ENCODE data around the gene FUZ.

The FUZ gene

GRCh38 chr19:49776371-49776764 lies 36.7 kb downstream of the FUZ start:
- H3K4me1 ChIP-seq (ENCODE audit: control insufficient read depth, insufficient read depth, low read length) = peaks cover 6% of the 10 kb centered on the region
- H3K36me3 ChIP-seq (ENCODE audit: control insufficient read depth in 2 of 2, insufficient read depth in 2 of 2, low read length in 2 of 2) = peaks cover 0 to 4% of the 10 kb centered on the region in 2 donors

GRCh38 chr19:49775742-49776370 lies 37.2 kb downstream of the FUZ start:
- no peak overlapping the region for H3K4me3 ChIP-seq (ENCODE audit: low read length in 2 of 2)
- H3K27ac ChIP-seq (ENCODE audit: low read length) = no peak overlapping the region
- H3K27me3 ChIP-seq (ENCODE audit: control insufficient read depth in 1 of 2, insufficient read depth in 2 of 2, low read length in 2 of 2) = no peaks in the 10 kb centered on the region
- peaks cover 6% of the 10 kb centered on the region for H3K4me1 ChIP-seq (ENCODE audit: control insufficient read depth, insufficient read depth, low read length)
- no peak overlapping the region for H3K9ac ChIP-seq (ENCODE audit: low read length in 2 of 2)
- peaks cover 0 to 4% of the 10 kb centered on the region in 2 donors for H3K36me3 ChIP-seq (ENCODE audit: control insufficient read depth in 2 of 2, insufficient read depth in 2 of 2, low read length in 2 of 2)
- H3K9me3 ChIP-seq (ENCODE audit: control insufficient read depth in 2 of 2, low read length in 2 of 2) = no peaks in the 10 kb centered on the region

More at GRCh38 chr19:49776371-49776764, 36.7 kb downstream of the FUZ start:
- no peak overlapping the region for H3K27ac ChIP-seq (ENCODE audit: low read length)
- H3K4me3 ChIP-seq (ENCODE audit: low read length in 2 of 2) = no peak overlapping the region
- no peak overlapping the region for H3K9ac ChIP-seq (ENCODE audit: low read length in 2 of 2)
- no peaks in the 10 kb centered on the region for H3K27me3 ChIP-seq (ENCODE audit: control insufficient read depth in 1 of 2, insufficient read depth in 2 of 2, low read length in 2 of 2)
- no peaks in the 10 kb centered on the region for H3K9me3 ChIP-seq (ENCODE audit: control insufficient read depth in 2 of 2, low read length in 2 of 2)

- Histone ChIP-seq H3K9ac (ENCODE audit: low read length in 2 of 2) (no peak overlapping the region), H3K27me3 (ENCODE audit: control insufficient read depth in 1 of 2, insufficient read depth in 2 of 2, low read length in 2 of 2) (no peaks in the 10 kb centered on the region), H3K27ac (ENCODE audit: low read length) (no peak overlapping the region), H3K36me3 (ENCODE audit: control insufficient read depth in 2 of 2, insufficient read depth in 2 of 2, low read length in 2 of 2) (peaks cover 0 to 4% of the 10 kb centered on the region in 2 donors), H3K4me1 (ENCODE audit: control insufficient read depth, insufficient read depth, low read length) (peaks cover 6% of the 10 kb centered on the region), H3K9me3 (ENCODE audit: control insufficient read depth in 2 of 2, low read length in 2 of 2) (no peaks in the 10 kb centered on the region), H3K4me3 (ENCODE audit: low read length in 2 of 2) (no peak overlapping the region)
These were observed 38.1 kb downstream of the FUZ start for GRCh38 chr19:49774969-49775368.

- H3K27ac ChIP-seq (ENCODE audit: low read length) = no peak overlapping the region
- peaks cover 7% of the 10 kb centered on the region for H3K4me1 ChIP-seq (ENCODE audit: control insufficient read depth, insufficient read depth, low read length)
- no peak overlapping the region for H3K9ac ChIP-seq (ENCODE audit: low read length in 2 of 2)
- no peaks in the 10 kb centered on the region for H3K9me3 ChIP-seq (ENCODE audit: control insufficient read depth in 2 of 2, low read length in 2 of 2)
- no peaks in the 10 kb centered on the region for H3K27me3 ChIP-seq (ENCODE audit: control insufficient read depth in 1 of 2, insufficient read depth in 2 of 2, low read length in 2 of 2)
- peaks cover 0 to 2% of the 10 kb centered on the region in 2 donors for H3K36me3 ChIP-seq (ENCODE audit: control insufficient read depth in 2 of 2, insufficient read depth in 2 of 2, low read length in 2 of 2)
- H3K4me3 ChIP-seq (ENCODE audit: low read length in 2 of 2) = no peak overlapping the region
These were observed 39.3 kb downstream of the FUZ start for GRCh38 chr19:49773663-49774350.

GRCh38 chr19:49772850-49773432 lies 40.2 kb downstream of the FUZ start:
- no peaks in the 10 kb centered on the region for H3K9me3 ChIP-seq (ENCODE audit: control insufficient read depth in 2 of 2, low read length in 2 of 2)
- H3K36me3 ChIP-seq (ENCODE audit: control insufficient read depth in 2 of 2, insufficient read depth in 2 of 2, low read length in 2 of 2) = peaks cover 0 to 2% of the 10 kb centered on the region in 2 donors
- no peaks in the 10 kb centered on the region for H3K27me3 ChIP-seq (ENCODE audit: control insufficient read depth in 1 of 2, insufficient read depth in 2 of 2, low read length in 2 of 2)
- no peak overlapping the region for H3K4me3 ChIP-seq (ENCODE audit: low read length in 2 of 2)
- peaks cover 15% of the 10 kb centered on the region for H3K4me1 ChIP-seq (ENCODE audit: control insufficient read depth, insufficient read depth, low read length)
- no peak overlapping the region for H3K9ac ChIP-seq (ENCODE audit: low read length in 2 of 2)
- H3K27ac ChIP-seq (ENCODE audit: low read length) = no peak overlapping the region

GRCh38 chr19:49771674-49772139 lies 41.4 kb downstream of the FUZ start:
- Histone ChIP-seq H3K4me1 (ENCODE audit: control insufficient read depth, insufficient read depth, low read length) (peaks cover 22% of the 10 kb centered on the region), H3K27me3 (ENCODE audit: control insufficient read depth in 1 of 2, insufficient read depth in 2 of 2, low read length in 2 of 2) (no peaks in the 10 kb centered on the region), H3K27ac (ENCODE audit: low read length) (no peak overlapping the region), H3K9me3 (ENCODE audit: control insufficient read depth in 2 of 2, low read length in 2 of 2) (no peaks in the 10 kb centered on the region), H3K4me3 (ENCODE audit: low read length in 2 of 2) (no peak overlapping the region), H3K36me3 (ENCODE audit: control insufficient read depth in 2 of 2, insufficient read depth in 2 of 2, low read length in 2 of 2) (peaks cover 0 to 2% of the 10 kb centered on the region in 2 donors), H3K9ac (ENCODE audit: low read length in 2 of 2) (no peak overlapping the region)

- Histone ChIP-seq H3K36me3 (ENCODE audit: control insufficient read depth in 2 of 2, insufficient read depth in 2 of 2, low read length in 2 of 2) (peaks cover 0 to 2% of the 10 kb centered on the region in 2 donors), H3K9ac (ENCODE audit: low read length in 2 of 2) (no peak overlapping the region), H3K27me3 (ENCODE audit: control insufficient read depth in 1 of 2, insufficient read depth in 2 of 2, low read length in 2 of 2) (no peaks in the 10 kb centered on the region), H3K27ac (ENCODE audit: low read length) (no peak overlapping the region), H3K9me3 (ENCODE audit: control insufficient read depth in 2 of 2, low read length in 2 of 2) (no peaks in the 10 kb centered on the region), H3K4me3 (ENCODE audit: low read length in 2 of 2) (no peak overlapping the region), H3K4me1 (ENCODE audit: control insufficient read depth, insufficient read depth, low read length) (peaks cover 27% of the 10 kb centered on the region)
These were observed 42.6 kb downstream of the FUZ start for GRCh38 chr19:49770529-49770928.

- Histone ChIP-seq H3K9ac (ENCODE audit: low read length in 2 of 2) (peak overlapping the region; percentile 94 to 96), H3K4me3 (ENCODE audit: low read length in 2 of 2) (peak overlapping the region; percentile 84 to 90), H3K4me1 (ENCODE audit: control insufficient read depth, insufficient read depth, low read length) (peaks cover 26% of the 10 kb centered on the region), H3K9me3 (ENCODE audit: control insufficient read depth in 2 of 2, low read length in 2 of 2) (no peaks in the 10 kb centered on the region), H3K27me3 (ENCODE audit: control insufficient read depth in 1 of 2, insufficient read depth in 2 of 2, low read length in 2 of 2) (no peaks in the 10 kb centered on the region), H3K36me3 (ENCODE audit: control insufficient read depth in 2 of 2, insufficient read depth in 2 of 2, low read length in 2 of 2) (no peaks in the 10 kb centered on the region), H3K27ac (ENCODE audit: low read length) (no peak overlapping the region)
These were observed 45.0 kb downstream of the FUZ start for GRCh38 chr19:49767967-49768581.

- Histone ChIP-seq H3K36me3 (ENCODE audit: control insufficient read depth in 2 of 2, insufficient read depth in 2 of 2, low read length in 2 of 2) (no peaks in the 10 kb centered on the region), H3K27me3 (ENCODE audit: control insufficient read depth in 1 of 2, insufficient read depth in 2 of 2, low read length in 2 of 2) (no peaks in the 10 kb centered on the region), H3K4me3 (ENCODE audit: low read length in 2 of 2) (peak overlapping the region; percentile 84 to 90), H3K9ac (ENCODE audit: low read length in 2 of 2) (peak overlapping the region; percentile 94 to 96), H3K9me3 (ENCODE audit: control insufficient read depth in 2 of 2, low read length in 2 of 2) (no peaks in the 10 kb centered on the region), H3K27ac (ENCODE audit: low read length) (peak overlapping the region; percentile 58), H3K4me1 (ENCODE audit: control insufficient read depth, insufficient read depth, low read length) (peaks cover 24% of the 10 kb centered on the region)
These were observed 45.7 kb downstream of the FUZ start for GRCh38 chr19:49767381-49767780.

- H3K9ac ChIP-seq (ENCODE audit: low read length in 2 of 2) = peak within 1 kb of the TSS; percentile 94 to 96
- H3K4me3 ChIP-seq (ENCODE audit: low read length in 2 of 2) = peak within 1 kb of the TSS; percentile 84 to 90
- no peaks in the 10 kb centered on the region for H3K36me3 ChIP-seq (ENCODE audit: control insufficient read depth in 2 of 2, insufficient read depth in 2 of 2, low read length in 2 of 2)
- H3K27ac ChIP-seq (ENCODE audit: low read length) = peak within 1 kb of the TSS; percentile 91
- no peaks in the 10 kb centered on the region for H3K27me3 ChIP-seq (ENCODE audit: control insufficient read depth in 1 of 2, insufficient read depth in 2 of 2, low read length in 2 of 2)
- no peaks in the 10 kb centered on the region for H3K9me3 ChIP-seq (ENCODE audit: control insufficient read depth in 2 of 2, low read length in 2 of 2)
- H3K4me1 ChIP-seq (ENCODE audit: control insufficient read depth, insufficient read depth, low read length) = peaks cover 24% of the 10 kb centered on the region
These were observed 46.2 kb downstream of the FUZ start, which contains the start of gene AP2A1 for GRCh38 chr19:49766930-49767299. Gene AP2A1 (plus strand): TSS chr19:49767001. CDS start chr19:49767134, 133 bp downstream.
